RPMI7951 (cell line): ENCODE measurements around the gene DPP8. TPM values are rescaled to one million over a fixed set of nuclear protein-coding genes. Genes with fewer than 3 reads are reported as not detected.
A peak's percentile ranks its signal among the peaks of the same experiment; 100 is the strongest.

ENCODE experiments used
- DNase-seq: peaks from one replicate; pipeline ENCODE4 v3.0.0-alpha.2; 2012; ENCODE audit warnings: low read depth
- total RNA-seq: library from RNA; depleted of rRNA; stranded (reverse); fragments of >200 nt; shearing (Covaris generic); gene quantifications from 2 replicates; pipeline ENCODE4 v1.2.3, GENCODE V29; 2014

Gene DPP8
- total RNA-seq, 1 experiment from 2014 or later, result 27.9 TPM

- no peak for DNase-seq
Measured at GRCh38 chr15:65426216-65426853, 91.2 kb downstream of the DPP8 start.

- DNase-seq, result no peak
Measured at GRCh38 chr15:65424683-65425082, 92.8 kb downstream of the DPP8 start.

GRCh38 chr15:65423976-65424679 lies 93.4 kb downstream of the DPP8 start:
- DNase-seq, result peak; percentile 16

GRCh38 chr15:65423150-65423975 lies 94.1 kb downstream of the DPP8 start:
- DNase-seq, result no peak

GRCh38 chr15:65421360-65422215 lies 95.9 kb downstream of the DPP8 start:
- DNase-seq, result peak; percentile 28

- DNase-seq, result no peak
Measured at GRCh38 chr15:65420975-65421359, 96.5 kb downstream of the DPP8 start.

GRCh38 chr15:65418596-65418995 lies 98.9 kb downstream of the DPP8 start:
- no peak for DNase-seq

- peak; percentile 23 for DNase-seq
Measured at GRCh38 chr15:65416845-65417416, 100.6 kb downstream of the DPP8 start.

GRCh38 chr15:65414841-65415621 lies 102.5 kb downstream of the DPP8 start:
- DNase-seq, result no peak

- DNase-seq, result no peak
Measured at GRCh38 chr15:65413760-65414144, 103.7 kb downstream of the DPP8 start.

- DNase-seq, result no peak
Measured at GRCh38 chr15:65413051-65413759, 104.3 kb downstream of the DPP8 start.

- no peak for DNase-seq
Measured at GRCh38 chr15:65412556-65412955, 104.9 kb downstream of the DPP8 start.

GRCh38 chr15:65411465-65412071 lies 105.9 kb downstream of the DPP8 start:
- DNase-seq, result no peak

GRCh38 chr15:65410972-65411371 lies 106.5 kb downstream of the DPP8 start:
- no peak for DNase-seq

- no peak for DNase-seq
Measured at GRCh38 chr15:65410036-65410435, 107.5 kb downstream of the DPP8 start.

GRCh38 chr15:65409036-65409631 lies 108.4 kb downstream of the DPP8 start:
- DNase-seq, result peak; percentile 99

- DNase-seq, result no peak
Measured at GRCh38 chr15:65408324-65409035, 109.0 kb downstream of the DPP8 start.

- no peak for DNase-seq
Measured at GRCh38 chr15:65406424-65407000, 111.0 kb downstream of the DPP8 start.
